Calu3 (cell line): Measurements from ENCODE around the gene SRMS. TPM values are rescaled to one million over a fixed set of nuclear protein-coding genes. Genes with fewer than 3 reads are reported as not detected.

Source experiments
- BruUV-seq: library from RNA; stranded (reverse); fragments of 400-500 nt; replicated peaks from 2 replicates; lab custom pipeline; 2021; lab: Mats Ljungman, UMichigan
- CTCF ChIA-PET: fragments of 300-600 bp; sonication (Branson Sonifier 250); formaldehyde crosslinking; loops from one replicate; lab custom pipeline; 2022; ENCODE audit warnings: antibody characterized with exemption; lab: Charles Lee
- DNase-seq: peaks from one replicate; pipeline ENCODE4 v3.0.0; 2022
- H3K27ac Mint-ChIP-seq: one replicate; pipeline ENCODE4 v1.8.0; 2022; ENCODE audit warnings: mixed read lengths; ENCODE audit not compliant: unreplicated experiment
- H3K27me3 Mint-ChIP-seq: one replicate; pipeline ENCODE4 v1.8.0; 2022; ENCODE audit warnings: mixed read lengths; ENCODE audit not compliant: unreplicated experiment
- H3K36me3 Mint-ChIP-seq: one replicate; pipeline ENCODE4 v1.8.0; 2022; ENCODE audit warnings: mild to moderate bottlenecking, moderate library complexity, mixed read lengths; ENCODE audit not compliant: insufficient read depth, unreplicated experiment
- H3K4me1 Mint-ChIP-seq: one replicate; pipeline ENCODE4 v1.8.0; 2022; ENCODE audit warnings: mild to moderate bottlenecking, low read depth, mixed read lengths; ENCODE audit not compliant: unreplicated experiment
- H3K4me3 Mint-ChIP-seq: one replicate; pipeline ENCODE4 v1.8.0; 2022; ENCODE audit warnings: mild to moderate bottlenecking, low read depth, moderate library complexity, mixed read lengths; ENCODE audit not compliant: unreplicated experiment
- H3K9me3 Mint-ChIP-seq: one replicate; pipeline ENCODE4 v1.8.0; 2022; ENCODE audit warnings: low read depth, mixed read lengths; ENCODE audit not compliant: unreplicated experiment
- CTCF ChIP-seq: fragments of 200-600 bp; IDR thresholded peaks from one replicate; pipeline ENCODE4 v1.8.0; 2022; ENCODE audit warnings: antibody characterized with exemption; ENCODE audit not compliant: unreplicated experiment
- intact Hi-C: fragments of 100-400 bp; cut with micrococcal nuclease; formaldehyde crosslinking; loops from one replicate; pipeline ENCODE4 v1.10.0; 2022; ENCODE audit not compliant: unreplicated experiment
- total RNA-seq: library from RNA; stranded (reverse); gene quantifications from 2 replicates; pipeline ENCODE4 v1.2.3, GENCODE V29; 2022

SRMS gene
- total RNA-seq, 1 experiment from 2014 or later = not detected

GRCh38 chr20:63491078-63491477, 56.5 kb downstream of the SRMS start:
- peaks cover 7% of the 10 kb centered on the region for H3K9me3 Mint-ChIP-seq
- CTCF ChIA-PET = no interaction called here
- intact Hi-C loops = no loop called here
- no peak for TF ChIP-seq CTCF
- no peak overlapping the region for H3K27ac Mint-ChIP-seq
- H3K36me3 Mint-ChIP-seq = peaks cover 71% of the 10 kb centered on the region
- H3K27me3 Mint-ChIP-seq = no peaks in the 10 kb centered on the region
- no peak overlapping the region for H3K4me3 Mint-ChIP-seq
- no peaks in the 10 kb centered on the region for H3K4me1 Mint-ChIP-seq
- BruUV-seq = no TSS peak
- no peak for DNase-seq

Other genes with a start within 250 kb of the SRMS start
- gene CHRNA4, start 186.4 kb downstream of the SRMS start, total RNA-seq = not detected in 2 replicates
- gene KCNQ2, start 75.1 kb downstream of the SRMS start, total RNA-seq = 0.07 and 0.38 TPM in 2 replicates
- 359 and 393 TPM in 2 replicates for gene EEF1A2, start 48.7 kb downstream of the SRMS start, total RNA-seq
- gene PPDPF, start 27.0 kb downstream of the SRMS start, total RNA-seq = 517 and 545 TPM in 2 replicates
- 15.9 and 22.5 TPM in 2 replicates for gene PTK6, start 10.4 kb downstream of the SRMS start, total RNA-seq
- gene FNDC11, start 6.4 kb upstream of the SRMS start, total RNA-seq = 0.24 TPM in 1 of 2 replicates, not detected in the other
- 135 and 281 TPM in 2 replicates for gene HELZ2, start 26.5 kb upstream of the SRMS start, total RNA-seq
- 18.6 and 18.8 TPM in 2 replicates for gene GMEB2, start 79.4 kb upstream of the SRMS start, total RNA-seq
- gene STMN3, start 105.7 kb upstream of the SRMS start, total RNA-seq = 2.0 and 2.3 TPM in 2 replicates
- gene RTEL1, start 110.6 kb upstream of the SRMS start, total RNA-seq = 39.1 and 39.8 TPM in 2 replicates
- not detected in 2 replicates for gene TNFRSF6B, start 148.9 kb upstream of the SRMS start, total RNA-seq
- gene ARFRP1, start 160.2 kb upstream of the SRMS start, total RNA-seq = 74.0 and 85.1 TPM in 2 replicates
- 47.0 and 48.4 TPM in 2 replicates for gene ZGPAT, start 160.3 kb upstream of the SRMS start, total RNA-seq
- gene LIME1, start 188.9 kb upstream of the SRMS start, total RNA-seq = 25.8 and 27.1 TPM in 2 replicates
- 163 and 169 TPM in 2 replicates for gene SLC2A4RG, start 192.0 kb upstream of the SRMS start, total RNA-seq